GM18873 (cell line): ENCODE data around the gene PTPRR.

Experiments
- ATAC-seq: cut with Tn5 transposase; IDR thresholded peaks from one replicate; pipeline ENCODE4 v1.9.1; 2021; ENCODE audit warnings: mild to moderate bottlenecking, moderate library complexity, moderate number of reproducible peaks; ENCODE audit not compliant: unreplicated experiment, low FRiP score

Gene PTPRR

GRCh38 chr12:70806827-70807226, 113.7 kb downstream of the PTPRR start:
- no peak for ATAC-seq

GRCh38 chr12:70806043-70806442, 114.5 kb downstream of the PTPRR start:
- no peak for ATAC-seq

GRCh38 chr12:70798016-70798783, 122.3 kb downstream of the PTPRR start:
- no peak for ATAC-seq

DNA sequence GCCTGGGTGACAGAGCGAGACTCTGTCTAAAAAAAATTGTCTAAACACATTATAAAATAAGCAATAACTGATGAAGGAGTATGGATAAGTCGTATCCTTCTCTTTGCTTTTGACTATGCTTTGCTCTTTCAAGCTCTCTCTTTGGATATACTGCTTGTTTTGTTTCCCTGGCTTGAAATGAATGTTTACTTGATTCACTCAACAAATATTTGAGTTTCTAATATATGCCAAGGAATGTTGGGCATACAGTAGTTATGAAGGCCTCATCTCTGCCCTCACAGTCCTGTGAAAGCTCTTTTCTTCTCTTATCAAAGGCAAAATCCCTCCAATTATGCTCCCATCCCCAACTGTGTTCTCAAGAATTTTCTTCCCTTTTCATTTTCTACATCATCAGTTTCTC, 123.5 kb downstream of the PTPRR start:
- no peak for ATAC-seq

- no peak for ATAC-seq
Observed at GRCh38 chr12:70795608-70796007, 124.9 kb downstream of the PTPRR start.

DNA sequence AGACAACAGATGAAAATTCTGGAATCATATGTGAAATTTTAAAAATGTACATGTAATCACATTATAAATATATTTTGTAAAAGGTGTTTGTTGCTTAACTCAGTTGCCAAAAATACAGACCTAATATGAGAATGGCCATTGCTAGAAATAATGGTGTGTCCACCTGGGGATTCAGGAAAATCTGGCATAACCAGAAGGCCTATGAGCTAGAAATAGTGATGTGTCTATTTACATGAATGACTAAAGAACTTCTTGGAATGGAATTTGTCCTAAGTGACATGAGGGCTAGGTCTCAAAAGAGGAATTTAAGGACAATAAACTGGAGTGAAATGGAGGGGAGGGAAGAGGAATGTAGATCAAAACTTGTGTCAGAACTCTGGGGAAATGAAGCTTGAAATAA, 126.4 kb downstream of the PTPRR start:
- ATAC-seq = no peak

DNA sequence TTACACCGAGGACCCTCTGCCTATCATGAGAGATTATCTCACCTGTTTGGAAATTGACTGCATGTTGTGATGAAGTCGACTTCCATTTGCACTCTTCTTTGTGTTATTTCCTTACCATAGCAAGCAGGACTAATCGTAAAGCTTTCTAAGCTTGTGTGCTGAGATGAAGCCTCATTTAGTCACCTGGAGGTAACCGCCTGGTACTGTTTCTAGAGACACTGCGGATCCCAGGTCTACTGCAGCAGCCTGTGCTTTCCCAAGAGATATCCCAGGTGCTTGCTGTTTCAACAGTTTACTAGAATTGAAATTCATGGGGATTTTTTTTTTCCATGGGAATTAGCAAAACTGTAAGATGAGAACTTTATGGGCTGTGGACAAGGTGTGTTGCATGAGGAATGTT, 131.8 kb downstream of the PTPRR start:
- no peak for ATAC-seq

DNA sequence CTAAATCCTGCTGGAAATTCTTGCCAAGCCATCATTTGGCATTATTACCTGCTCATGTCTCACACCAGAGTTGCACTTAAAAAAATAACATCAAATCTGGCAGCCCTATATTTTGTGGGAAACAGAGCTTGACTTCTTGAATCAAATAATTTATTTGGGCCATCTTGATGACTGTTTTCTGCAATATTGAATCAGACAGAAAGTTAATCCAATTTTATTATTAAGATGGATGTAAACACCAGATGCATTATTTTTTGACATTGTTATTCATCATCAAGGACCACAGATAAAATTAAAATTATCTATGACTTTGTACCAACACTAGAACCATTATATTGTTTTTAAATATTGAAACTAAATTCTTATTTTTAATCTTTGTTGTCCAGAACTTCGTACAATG, 132.9 kb downstream of the PTPRR start:
- ATAC-seq = no peak

GRCh38 chr12:70785896-70786295, 134.6 kb downstream of the PTPRR start:
- ATAC-seq = no peak

GRCh38 chr12:70784042-70784668, 136.4 kb downstream of the PTPRR start:
- ATAC-seq = no peak

DNA sequence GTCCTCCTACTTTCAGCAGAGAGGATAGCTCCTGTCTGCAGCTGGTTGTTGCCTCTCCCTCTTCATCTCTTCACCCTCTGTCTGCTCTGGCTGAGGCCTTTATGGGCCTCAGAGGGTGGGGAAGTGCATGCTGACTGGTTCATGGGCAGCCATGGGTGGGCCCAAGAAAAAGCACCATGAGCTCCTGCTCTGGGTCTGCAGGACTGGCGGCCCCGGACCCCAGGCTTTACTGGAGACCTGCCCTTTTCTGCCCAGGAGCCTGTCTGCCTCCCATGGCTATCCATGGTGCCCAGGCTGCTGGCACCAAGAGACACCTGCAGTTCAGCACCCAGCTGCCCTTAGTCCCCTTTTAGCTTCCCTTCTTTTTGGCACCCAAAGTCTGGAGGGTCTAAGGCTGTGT, 137.1 kb downstream of the PTPRR start:
- no peak for ATAC-seq

DNA sequence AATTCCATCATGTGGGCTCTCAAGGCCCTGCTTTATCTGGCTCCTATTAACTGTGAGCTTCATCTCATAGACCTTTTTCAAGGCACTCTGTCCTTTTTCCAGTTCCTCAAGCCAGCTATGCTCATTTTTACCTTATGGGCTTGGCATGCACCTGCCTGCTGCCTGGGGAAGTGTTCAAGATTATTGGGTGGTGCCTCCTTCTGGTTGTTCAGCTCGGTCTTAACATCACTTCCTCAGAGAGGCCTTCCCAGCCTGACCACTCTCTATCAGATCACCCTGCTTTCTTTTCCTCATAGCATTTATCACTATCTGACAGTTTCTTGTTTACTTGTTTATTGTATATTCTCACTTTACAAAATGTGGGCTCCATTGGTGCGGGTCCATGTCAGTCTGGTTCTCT, 141.3 kb downstream of the PTPRR start:
- no peak for ATAC-seq

- no peak for ATAC-seq
Observed at GRCh38 chr12:70774055-70774454, 146.5 kb downstream of the PTPRR start.

GRCh38 chr12:70772836-70773235, 147.7 kb downstream of the PTPRR start:
- no peak for ATAC-seq

DNA sequence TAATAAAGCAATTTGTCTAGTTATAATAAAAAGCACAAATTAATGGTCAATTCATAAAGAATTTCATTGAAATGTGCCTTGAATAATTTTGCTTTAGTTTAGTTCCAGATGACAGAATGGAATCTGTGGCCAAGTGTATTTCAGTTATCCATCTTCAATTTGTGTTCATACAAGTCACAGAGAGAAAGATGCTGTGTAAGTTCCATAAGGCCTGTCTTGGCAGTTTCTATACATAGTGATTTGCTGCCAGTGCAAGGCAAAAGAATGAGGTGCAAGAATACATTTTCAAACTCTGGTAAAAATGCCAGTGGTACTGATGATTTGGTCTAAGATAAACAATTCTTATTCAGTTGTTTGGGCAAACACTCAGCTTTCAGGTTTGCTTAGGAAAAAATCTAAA, 149.0 kb downstream of the PTPRR start:
- no peak for ATAC-seq

DNA sequence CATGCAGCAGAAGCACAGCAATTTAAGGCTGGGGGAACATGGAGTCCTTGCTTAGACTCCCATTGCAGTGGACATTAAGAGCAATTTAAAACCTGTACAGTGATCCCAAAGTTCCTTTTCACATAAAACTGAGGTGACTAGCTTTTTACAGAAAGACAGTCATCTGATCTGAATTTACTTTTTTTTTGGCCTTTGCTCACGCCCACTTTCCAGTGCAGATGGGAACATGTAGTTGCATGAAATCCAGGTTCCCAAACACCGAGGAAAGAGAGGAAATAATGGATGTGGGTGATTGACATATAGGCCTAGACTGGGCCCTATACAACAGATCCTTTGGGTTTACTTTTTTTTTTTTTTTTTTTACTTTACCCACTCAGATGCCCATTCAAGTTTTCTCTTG, 156.9 kb downstream of the PTPRR start:
- ATAC-seq = no peak

DNA sequence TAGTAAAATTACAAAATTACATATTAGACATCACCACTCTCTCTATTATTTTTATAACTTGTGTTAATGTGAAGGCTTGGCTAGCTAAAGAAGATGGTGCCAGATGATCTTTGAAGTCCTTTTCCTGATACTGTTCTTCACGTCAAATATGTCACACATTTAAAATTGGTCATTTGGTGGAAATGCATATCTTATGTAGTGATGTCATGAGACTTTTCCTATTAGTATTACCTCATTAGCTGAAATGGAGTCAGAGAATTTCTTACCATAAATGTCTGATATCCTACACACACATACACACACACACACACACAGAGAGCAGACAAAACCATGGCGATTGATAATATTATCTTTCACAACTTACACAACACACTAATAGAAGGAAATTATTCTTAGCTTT, 158.5 kb downstream of the PTPRR start:
- ATAC-seq = no peak

DNA sequence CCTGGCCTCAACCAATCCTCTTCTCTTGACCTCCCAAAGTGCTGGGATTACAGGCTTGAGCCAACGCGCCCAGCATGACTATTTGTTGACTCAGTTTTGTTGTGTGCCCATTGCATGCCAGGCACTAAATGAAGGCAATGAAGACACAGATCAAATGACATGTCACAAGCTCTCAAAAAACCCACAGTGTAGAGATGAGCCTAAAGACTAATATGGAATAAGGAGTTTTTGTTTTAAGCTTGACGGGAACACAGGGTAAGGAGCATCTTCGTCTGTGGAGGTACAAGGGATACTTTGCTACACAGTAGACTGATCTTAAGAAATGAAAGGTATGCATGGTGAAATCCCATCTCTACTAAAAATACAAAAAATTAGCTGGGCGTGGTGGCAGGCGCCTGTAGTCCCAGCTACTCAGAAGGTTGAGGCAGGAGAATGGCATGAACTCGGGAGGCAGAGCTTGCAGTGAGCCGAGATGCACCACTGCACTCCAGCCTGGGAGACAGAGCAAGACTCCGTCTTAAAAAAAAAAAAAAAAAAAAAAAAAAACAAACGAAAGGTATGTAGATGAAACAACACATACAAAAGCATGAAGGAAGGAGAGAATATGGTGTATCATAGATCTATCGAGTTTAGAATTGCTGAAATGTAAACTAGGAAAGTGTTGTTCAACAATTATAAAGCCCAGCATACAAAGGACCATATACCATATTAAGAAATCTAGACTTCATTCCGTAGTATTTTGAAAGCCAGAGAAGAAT, 161.2 kb downstream of the PTPRR start:
- no peak for ATAC-seq

- no peak for ATAC-seq
Observed at GRCh38 chr12:70758494-70758845, 162.1 kb downstream of the PTPRR start.

GRCh38 chr12:70757830-70758493, 162.6 kb downstream of the PTPRR start:
- no peak for ATAC-seq

GRCh38 chr12:70756791-70757190, 163.7 kb downstream of the PTPRR start:
- ATAC-seq = no peak
